ENCODE data around the gene FGF21. TPM values are rescaled to one million over a fixed set of nuclear protein-coding genes. Genes with fewer than 3 reads are reported as not detected.

Gene FGF21, protein sequence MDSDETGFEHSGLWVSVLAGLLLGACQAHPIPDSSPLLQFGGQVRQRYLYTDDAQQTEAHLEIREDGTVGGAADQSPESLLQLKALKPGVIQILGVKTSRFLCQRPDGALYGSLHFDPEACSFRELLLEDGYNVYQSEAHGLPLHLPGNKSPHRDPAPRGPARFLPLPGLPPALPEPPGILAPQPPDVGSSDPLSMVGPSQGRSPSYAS
- total RNA-seq (2013; cell fraction: nucleolus; rRNA removed) = not detected in 2 replicates
- total RNA-seq (2014; rRNA removed) (not detected in 2 replicates), total RNA-seq (2014; rRNA removed; fragmentation: Illumina TruSeq; extraction: Trizol) (not detected in 2 replicates), total RNA-seq (2021) (not detected in 2 replicates), polyA plus RNA-seq (2011; rRNA removed) (not detected in 2 replicates), polyA plus RNA-seq (2014; fragmentation: Illumina TruSeq; extraction: Trizol) (not detected in 2 replicates), polyA plus RNA-seq (2014; fragmentation: Nextera tagmentation; extraction: Ambion mirVana) (not detected), polyA plus RNA-seq (2014; rRNA removed) (not detected in 2 replicates), polyA plus RNA-seq (2016; fragmentation: Nextera tagmentation; extraction: Ambion mirVana) (not detected), polyA minus RNA-seq (2011; rRNA and poly(A)+ RNA removed) (not detected in 2 replicates), Bru-seq, nascent RNA (not detected), BruChase-seq, experiment 1, labeled RNA remaining after a 6-hour chase (not detected), BruChase-seq, experiment 2, labeled RNA remaining after a 2-hour chase (not detected)
- not detected for polyA plus RNA-seq (2011; ENCODE audit: low read depth)
- not detected in 2 replicates for polyA plus RNA-seq (2011; cell fraction: cytosol; rRNA removed)
- not detected in 2 replicates for polyA plus RNA-seq (2011; cell fraction: nucleus; rRNA removed)
- not detected in 2 replicates for polyA plus RNA-seq (2012)
- polyA minus RNA-seq (2011; cell fraction: cytosol; rRNA and poly(A)+ RNA removed) = not detected in 2 replicates
- polyA minus RNA-seq (2011; cell fraction: nucleus; rRNA and poly(A)+ RNA removed) = not detected in 2 replicates
- long read RNA-seq, experiment 1 = 0 reads
- long read RNA-seq, experiment 2 = 0 reads

DNA sequence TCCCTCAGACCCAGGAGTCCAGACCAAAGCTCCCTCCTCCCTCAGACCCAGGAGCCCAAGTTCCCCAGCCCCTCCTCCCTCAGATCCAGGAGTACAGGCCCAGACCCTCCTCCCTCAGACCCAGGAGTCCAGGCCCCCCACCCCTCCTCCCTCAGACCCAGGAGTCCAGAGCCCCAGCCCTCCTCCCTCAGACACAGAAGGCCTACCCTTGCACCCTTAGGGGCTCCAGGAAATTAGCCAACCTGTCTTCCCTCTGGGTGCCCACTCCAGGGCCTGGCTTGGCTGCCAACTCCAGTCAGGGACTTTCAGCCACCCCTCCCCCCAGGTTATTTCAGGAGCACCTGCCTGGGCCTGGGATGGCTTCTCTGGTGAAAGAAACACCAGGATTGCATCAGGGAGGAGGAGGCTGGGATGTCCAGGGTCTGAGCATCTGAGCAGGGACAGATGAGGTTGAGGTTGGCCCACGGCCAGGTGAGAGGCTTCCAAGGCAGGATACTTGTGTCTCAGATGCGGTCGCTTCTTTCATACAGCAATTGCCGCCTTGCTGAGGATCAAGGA, at the start of gene FGF21:
Gene FGF21, plus strand, starts transcription at position 441 of the 558 bp plus-strand sequence. CDS start 713 bp downstream, outside the sequence.
- peaks cover 2 to 6% of the 10 kb centered on the region in 2 experiments; a peak in 3 of 4 replicates for H3K27me3 ChIP-seq (replicated peaks in 1 of 2; ENCODE audit: control insufficient read depth in 2 of 2, insufficient read depth in 2 of 2, low read length in 1 of 2)
- H4K20me1 ChIP-seq (ENCODE audit: control insufficient read depth, insufficient read depth) = no peaks in the 10 kb centered on the region
- 59% methylated on average over 4 of the region's 4 CpGs for WGBS (ENCODE audit: insufficient coverage, insufficient replicate concordance, low lambda C conversion rate, missing lambda C conversion rate)
- no peak within 1 kb of the TSS for H3K9ac ChIP-seq (ENCODE audit: control insufficient read depth, insufficient read depth, low read length)
- H3K4me3 ChIP-seq = no peak within 1 kb of the TSS
- ATAC-seq (no peak), FAIRE-seq (no peak), DNase-seq (ENCODE audit: low read depth, low spot score) (no peak)
- H3K9me3 ChIP-seq (replicated peaks; ENCODE audit: control insufficient read depth, insufficient read depth, low read length) = no peaks in the 10 kb centered on the region
- H3K4me1 ChIP-seq (ENCODE audit: control insufficient read depth, insufficient read depth, low read length) = no peaks in the 10 kb centered on the region
- no peak for TF ChIP-seq ZZZ3 (IDR thresholded peaks at IDR 0.05; ENCODE audit: control insufficient read depth, insufficient read length, low read depth)
- no peak for TF ChIP-seq PAX5 (IDR thresholded peaks at IDR 0.05; ENCODE audit: borderline replicate concordance, low read depth, low read length)
- TF ChIP-seq SUZ12 (IDR thresholded peaks at IDR 0.05; ENCODE audit: unreplicated experiment) = no peak
- no peak for TF ChIP-seq PML (IDR thresholded peaks at IDR 0.05; ENCODE audit: low read length)
- TF ChIP-seq, protein P1, sequence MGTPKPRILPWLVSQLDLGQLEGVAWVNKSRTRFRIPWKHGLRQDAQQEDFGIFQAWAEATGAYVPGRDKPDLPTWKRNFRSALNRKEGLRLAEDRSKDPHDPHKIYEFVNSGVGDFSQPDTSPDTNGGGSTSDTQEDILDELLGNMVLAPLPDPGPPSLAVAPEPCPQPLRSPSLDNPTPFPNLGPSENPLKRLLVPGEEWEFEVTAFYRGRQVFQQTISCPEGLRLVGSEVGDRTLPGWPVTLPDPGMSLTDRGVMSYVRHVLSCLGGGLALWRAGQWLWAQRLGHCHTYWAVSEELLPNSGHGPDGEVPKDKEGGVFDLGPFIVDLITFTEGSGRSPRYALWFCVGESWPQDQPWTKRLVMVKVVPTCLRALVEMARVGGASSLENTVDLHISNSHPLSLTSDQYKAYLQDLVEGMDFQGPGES (IDR thresholded peaks at IDR 0.05) = no peak
- TF ChIP-seq TARDBP (IDR thresholded peaks at IDR 0.05; ENCODE audit: borderline replicate concordance) = no peak
- TF ChIP-seq ESRRA (IDR thresholded peaks at IDR 0.05; ENCODE audit: low read length) = no peak
- CTCF ChIA-PET = no interaction called here
- no peaks in the 10 kb centered on the region for H3K36me3 ChIP-seq (ENCODE audit: control insufficient read depth in 2 of 2, insufficient read depth in 2 of 2, low read length in 1 of 2)
- in situ Hi-C loops (cut with MboI) (no loop called here), intact Hi-C loops (cut with micrococcal nuclease; ENCODE audit: unreplicated experiment) (no loop called here)
- no peak within 1 kb of the TSS for H3K27ac ChIP-seq (ENCODE audit: control insufficient read depth, insufficient read depth)
- POLR2A ChIA-PET = no interaction called here
- SMC1A ChIA-PET (ENCODE audit: uncharacterized antibody, unreplicated experiment) = no interaction called here
- H3K79me2 ChIP-seq (ENCODE audit: control insufficient read depth, insufficient read depth, low read length) = no peaks in the 10 kb centered on the region
- H3K4me2 ChIP-seq (ENCODE audit: control insufficient read depth, insufficient read depth) = no peak within 1 kb of the TSS
- no peak within 1 kb of the TSS for H2AFZ ChIP-seq (ENCODE audit: control insufficient read depth, low read depth, low read length)
- BruUV-seq (replicated peaks) = no TSS peak
- RAD21 ChIA-PET (ENCODE audit: unreplicated experiment) = no interaction called here

Data from GM12878 (cell line).